Measurements from ENCODE around the gene ATIC.
"Not testable (repeated sequence)": the region's sequence is repeated elsewhere in the genome, so short reads cannot be mapped to it uniquely, and the experiment has no call there.

ATIC gene

DNA sequence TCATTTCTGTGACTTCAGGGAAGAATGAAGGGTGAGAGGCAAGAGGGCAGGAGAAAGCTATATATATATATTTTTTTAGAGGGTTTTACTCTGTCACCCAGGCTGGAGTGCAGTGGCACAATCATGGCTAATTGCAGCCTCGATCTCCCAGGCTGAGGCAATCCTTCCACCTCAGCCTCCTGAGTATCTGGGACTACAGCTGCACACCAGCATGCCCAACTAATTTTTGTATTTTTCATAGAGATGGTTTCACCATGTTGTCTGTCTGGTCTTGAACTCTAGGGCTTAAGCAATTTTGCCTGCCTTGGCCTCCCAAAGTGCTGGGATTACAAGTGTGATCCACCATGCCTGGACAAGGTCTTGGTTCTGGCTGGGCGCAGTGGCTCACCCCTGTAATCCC, 3.4 kb downstream of the ATIC start:
- no peak for DNase-seq (ENCODE audit: low read depth)

GRCh38 chr2:215316336-215316735, 4.5 kb downstream of the ATIC start:
- no peak for DNase-seq (ENCODE audit: low read depth)

DNA sequence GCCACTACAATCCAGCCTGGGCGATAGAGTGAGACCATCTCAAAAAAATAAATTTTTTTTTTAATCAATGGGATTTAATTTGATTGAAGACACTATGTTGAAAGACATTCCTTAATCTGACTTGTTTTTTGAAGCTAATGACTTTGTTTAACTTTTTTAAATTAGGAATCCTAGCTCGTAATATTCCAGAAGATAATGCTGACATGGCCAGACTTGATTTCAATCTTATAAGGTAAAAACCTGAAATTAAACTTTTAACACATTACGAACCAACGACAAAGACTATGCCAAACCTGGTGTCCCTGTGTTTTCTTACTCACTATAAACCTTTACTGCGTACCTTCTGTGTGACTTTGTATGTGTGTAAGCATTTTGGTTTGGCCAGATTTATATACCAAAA, 7.6 kb downstream of the ATIC start:
- no peak for DNase-seq (ENCODE audit: low read depth)

DNA sequence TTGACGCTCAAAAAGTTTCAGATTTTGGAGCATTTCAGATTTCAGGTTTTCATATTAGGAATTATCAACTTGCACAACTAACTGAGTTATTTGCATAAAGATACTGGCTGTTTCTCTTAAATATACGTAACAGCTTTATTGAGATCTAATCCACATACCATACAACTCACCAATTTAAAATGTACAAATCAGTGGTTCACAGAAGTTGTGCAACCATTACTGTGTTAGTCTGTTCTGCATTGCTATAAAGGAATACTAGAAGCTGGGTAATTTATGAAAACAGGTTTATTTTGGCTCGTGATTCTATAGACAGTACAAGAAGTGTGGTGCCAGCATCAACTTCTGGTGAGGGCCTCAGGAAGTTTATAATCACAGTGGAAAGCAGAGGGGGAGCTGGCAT, 8.2 kb downstream of the ATIC start:
- no peak for DNase-seq (ENCODE audit: low read depth)

DNA sequence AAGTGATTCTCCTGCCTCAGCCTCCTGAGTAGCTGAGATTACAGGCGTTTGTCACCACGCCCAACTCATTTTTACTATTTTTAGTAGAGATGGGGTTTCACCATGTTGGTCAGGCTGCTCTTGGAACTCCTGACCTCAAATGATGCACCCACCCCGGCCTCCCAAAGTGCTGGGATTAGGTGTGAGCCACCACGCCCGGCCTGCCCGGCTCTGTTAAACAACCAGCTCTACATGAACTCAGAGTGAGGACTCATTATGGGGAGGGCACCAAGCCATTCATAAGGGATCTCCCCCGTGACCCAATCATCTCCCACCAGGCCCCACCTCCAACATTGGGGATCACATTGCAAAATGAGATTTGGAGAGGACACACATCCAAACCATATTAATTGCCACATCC, 8.8 kb downstream of the ATIC start:
- DNase-seq (ENCODE audit: low read depth): no peak

DNA sequence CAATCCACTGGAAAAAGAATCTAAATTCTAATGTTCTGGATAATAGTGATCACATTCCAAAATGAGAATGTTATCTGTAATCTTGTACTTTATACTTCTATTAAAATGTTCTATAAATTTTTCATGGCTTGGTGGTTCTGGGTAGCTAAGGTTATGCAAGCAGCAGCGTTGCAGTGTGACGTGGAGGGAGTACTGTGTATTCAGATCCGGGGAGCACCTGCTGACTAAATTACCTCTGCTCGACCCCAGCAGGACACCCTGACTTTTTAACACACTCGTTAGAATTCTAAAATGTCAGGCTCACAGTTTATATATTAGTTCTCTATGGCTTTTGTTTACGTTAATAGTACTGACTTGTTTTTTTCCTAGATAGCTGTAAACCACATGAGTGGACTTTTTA, 13.0 kb downstream of the ATIC start:
- DNase-seq (ENCODE audit: low read depth): no peak

DNA sequence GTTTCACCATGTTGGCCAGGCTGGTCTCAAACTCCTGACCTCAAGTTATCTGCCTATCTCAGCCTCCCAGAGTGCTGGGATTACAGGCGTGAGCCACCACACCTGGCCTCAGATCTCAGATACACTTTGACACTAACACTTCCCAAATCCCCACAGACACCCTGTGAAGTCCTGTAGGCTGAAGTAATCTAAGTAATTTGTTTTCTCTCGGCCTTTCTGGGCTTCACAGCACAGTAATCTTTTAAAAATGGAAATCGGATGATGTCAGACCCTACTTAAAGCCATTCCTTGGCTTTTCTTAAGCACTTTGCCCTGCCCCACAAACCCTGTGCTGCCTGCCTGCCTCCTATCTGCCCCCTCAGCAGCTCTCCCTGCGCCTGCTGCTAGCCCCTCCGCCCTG, 16.2 kb downstream of the ATIC start:
- DNase-seq (ENCODE audit: low read depth): no peak

GRCh38 chr2:215332872-215333595, 21.2 kb downstream of the ATIC start:
- DNase-seq (ENCODE audit: low read depth): no peak

DNA sequence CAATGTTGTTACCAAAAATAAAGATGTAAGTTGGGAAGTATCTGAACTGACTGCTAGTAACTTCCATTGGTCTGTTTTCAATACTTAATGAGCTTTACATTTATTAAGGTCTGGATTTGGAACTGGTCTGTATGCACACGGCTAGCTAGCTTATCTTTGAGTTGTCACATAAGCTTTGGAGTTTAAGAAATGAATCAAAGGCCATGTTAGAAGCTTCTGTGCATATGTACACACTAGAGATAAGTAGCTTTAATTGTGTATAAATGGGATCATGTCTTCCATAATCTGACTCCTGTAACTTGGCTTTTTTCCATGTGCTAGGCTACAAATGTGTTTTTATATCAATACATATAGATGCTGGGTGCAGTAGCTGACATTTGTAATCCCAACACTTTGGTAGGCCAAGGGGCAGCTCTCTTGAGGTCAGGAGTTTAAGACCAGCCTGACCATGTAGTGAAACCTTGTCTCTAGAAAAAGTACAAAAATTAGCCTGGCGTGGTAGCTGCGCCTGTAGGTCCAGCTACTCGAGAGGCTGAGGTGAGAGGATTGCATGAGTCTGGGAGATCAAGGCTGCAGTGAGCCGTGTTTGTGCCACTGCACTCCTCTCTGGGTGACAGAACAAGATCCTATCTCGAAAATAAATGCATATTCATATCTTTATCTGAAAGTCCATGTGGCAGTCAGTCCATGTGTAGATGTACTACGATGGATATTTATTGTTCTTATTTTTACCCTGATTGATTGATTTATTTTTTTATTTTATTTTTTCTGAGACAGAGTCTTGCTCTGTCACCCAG, 27.2 kb downstream of the ATIC start:
- no peak for DNase-seq (ENCODE audit: low read depth)

GRCh38 chr2:215347878-215348277, 36.0 kb downstream of the ATIC start:
- no peak for DNase-seq (ENCODE audit: low read depth)

GRCh38 chr2:215352602-215353001, 40.7 kb downstream of the ATIC start:
- no peak for DNase-seq (ENCODE audit: low read depth)

DNA sequence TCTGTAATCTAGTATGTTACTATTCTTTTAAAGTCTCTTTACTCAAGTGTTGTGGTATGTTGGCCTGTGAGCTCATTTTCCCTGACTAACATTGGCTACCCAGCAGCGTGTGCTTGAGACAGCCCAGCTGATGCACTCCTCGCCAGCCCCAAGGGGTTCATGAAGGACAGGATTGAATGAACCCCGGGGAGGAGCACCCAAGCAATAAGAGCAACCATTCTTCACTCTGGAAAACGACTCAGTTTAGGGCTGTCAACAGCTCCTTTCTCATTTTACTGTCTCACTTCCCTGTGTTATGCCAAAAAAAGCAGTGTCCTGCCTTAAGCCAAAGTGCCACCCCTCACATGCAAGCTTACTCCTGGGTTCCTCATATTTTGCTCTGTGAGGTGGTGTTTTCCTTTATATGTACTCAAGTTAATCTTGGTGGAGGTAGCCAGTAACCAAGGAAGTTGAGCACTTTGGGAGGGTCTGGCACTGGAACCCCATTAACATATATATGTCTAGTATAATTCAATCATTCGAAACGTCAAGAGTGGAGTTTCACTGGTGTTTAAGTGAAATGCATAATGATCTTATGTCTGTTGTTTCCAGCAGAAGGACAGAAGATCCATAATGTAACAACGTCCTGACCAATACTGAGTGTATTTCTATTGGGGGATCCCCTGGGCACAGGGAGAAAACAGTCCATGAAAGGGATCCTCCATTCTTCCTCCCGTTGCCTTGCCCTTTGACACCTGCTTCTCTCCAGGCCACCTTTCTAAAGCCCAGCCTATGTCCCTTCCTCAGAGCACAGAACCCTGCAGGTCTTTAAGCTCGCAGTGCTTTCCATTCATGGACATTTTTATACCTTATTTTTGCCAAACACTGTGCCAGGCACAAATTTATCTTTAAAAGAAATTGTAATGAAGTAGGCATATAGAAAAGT, 43.2 kb downstream of the ATIC start:
- DNase-seq (ENCODE audit: low read depth): no peak

DNA sequence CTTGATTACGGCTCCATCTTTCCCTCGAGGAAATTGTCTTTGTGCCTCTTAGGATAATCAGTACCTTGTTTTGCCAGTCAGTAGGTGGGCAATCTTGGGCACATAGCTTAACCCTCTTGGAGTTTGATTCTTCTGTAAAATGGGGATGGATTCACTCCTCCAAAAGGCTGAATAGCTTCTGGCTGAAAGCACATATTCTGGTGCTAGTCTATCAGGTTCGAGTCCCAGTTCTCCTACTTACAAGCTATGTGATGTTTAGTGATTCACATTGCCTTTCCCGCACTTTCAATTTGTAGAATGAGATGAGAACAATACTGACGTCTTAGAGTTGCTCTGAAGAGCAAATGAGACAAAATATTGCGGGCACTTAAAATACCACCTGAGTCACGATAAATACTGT, 43.9 kb downstream of the ATIC start:
- DNase-seq (ENCODE audit: low read depth): no peak

- DNase-seq (ENCODE audit: low read depth): no peak
Observed at GRCh38 chr2:215356334-215356947, 44.6 kb downstream of the ATIC start.

DNA sequence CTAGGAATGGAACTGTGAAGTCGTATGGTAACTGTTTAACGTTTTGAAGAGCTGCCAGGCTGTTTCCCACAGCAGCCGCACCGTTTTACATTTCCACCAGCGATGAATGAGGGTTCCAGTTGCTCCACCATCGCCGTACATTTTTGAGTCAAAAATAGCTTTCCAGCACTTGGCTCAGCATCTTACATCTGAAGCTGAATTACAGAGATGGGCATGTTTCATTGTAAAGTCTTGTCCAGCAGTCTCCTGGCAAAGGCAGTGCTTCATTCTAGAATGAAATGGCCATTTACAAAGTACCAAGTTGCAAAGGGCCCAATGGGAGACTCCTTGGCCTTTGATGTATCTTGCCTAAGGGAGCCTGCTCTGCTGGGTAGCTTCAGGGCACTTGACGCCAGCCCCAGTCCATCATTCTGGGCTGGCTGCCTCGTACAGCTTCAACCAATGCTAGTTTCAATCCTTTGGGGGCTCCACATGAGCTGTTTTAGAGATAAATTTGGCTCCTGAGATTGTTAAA, 45.1 kb downstream of the ATIC start:
- no peak for DNase-seq (ENCODE audit: low read depth)

DNA sequence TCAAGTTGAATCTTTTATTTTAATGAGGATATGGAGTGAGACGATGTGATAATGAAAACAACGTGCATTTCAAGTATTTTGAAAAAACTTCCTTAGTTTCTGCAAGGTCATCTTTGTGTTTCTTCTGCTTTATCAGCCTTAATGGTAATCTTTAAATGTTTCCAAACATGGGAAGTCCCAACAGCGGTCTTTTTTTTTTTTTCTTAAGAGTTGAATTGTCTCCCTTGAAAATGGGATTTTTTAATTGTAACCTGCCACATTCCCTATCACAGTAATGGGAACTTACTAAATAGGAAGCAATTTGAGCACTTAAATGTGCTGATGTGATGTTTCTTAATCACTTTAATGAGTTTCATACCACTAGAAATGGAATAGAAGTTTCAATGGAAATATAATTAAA, 45.8 kb downstream of the ATIC start:
- no peak for DNase-seq (ENCODE audit: low read depth)

DNA sequence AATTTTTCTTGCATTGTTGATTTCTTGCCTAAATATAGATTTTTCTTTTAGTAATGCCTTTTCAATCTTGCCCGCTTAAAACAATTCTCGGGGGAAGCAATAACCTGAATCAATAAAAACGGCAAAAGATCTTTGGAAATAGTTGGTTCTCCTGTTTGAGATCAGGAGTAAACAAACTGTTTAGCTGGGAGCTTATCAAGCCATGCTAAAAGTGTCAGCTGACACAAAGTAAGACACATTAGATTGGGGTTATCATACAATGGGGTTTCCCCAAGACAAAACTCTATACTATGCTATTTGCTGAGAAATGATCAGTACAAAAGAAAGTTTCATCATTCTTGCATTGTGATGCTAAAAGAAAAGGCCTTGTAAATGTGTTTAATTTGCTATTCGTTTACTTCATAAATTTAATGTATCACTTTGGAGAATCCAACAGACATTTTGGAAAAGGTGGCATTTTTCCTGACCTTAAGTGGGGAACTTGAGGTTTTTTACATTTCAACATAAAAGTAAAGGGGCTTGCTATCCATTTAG, 46.5 kb downstream of the ATIC start:
- DNase-seq (ENCODE audit: low read depth): no peak

- no peak for DNase-seq (ENCODE audit: low read depth)
Observed at GRCh38 chr2:215358891-215359575, 47.2 kb downstream of the ATIC start.

GRCh38 chr2:215359576-215359922, 47.7 kb downstream of the ATIC start:
- no peak for DNase-seq (ENCODE audit: low read depth)

DNA sequence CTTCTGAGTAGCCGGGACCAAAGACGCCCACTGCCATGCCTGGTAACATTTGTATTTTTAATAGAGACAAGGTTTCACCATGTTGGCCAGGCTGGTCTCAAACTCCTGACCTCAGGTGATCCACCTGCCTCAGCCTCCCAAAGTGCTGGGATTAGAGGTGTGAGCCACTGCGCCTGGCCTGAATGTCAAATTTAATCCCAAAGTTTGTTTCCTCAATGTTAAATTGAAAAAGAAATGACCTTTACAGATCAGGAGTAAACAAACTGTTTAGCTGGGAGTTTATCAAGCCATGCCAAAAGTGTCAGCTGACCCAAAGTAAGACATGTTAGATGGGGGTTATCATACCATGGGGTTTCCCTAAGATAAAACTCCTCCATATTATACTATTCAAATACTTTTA, 48.2 kb downstream of the ATIC start:
- not testable (repeated sequence) for DNase-seq (ENCODE audit: low read depth)

GRCh38 chr2:215360596-215360995, 48.7 kb downstream of the ATIC start:
- DNase-seq (ENCODE audit: low read depth): no peak

Data from non-pigmented ciliary epithelial cell (primary cell).